Dendritic cell treated with granulocyte-macrophage colony-stimulating factor and Interleukin-4, amounts not matched to agents 40 ng/mL and 50 ng/mL, for 4 days (primary cell): ENCODE results near the gene RPS27L.

Source experiments
- H3K27ac Mint-ChIP-seq: one replicate; pipeline ENCODE4 v1.8.0; 2022; ENCODE audit warnings: mild to moderate bottlenecking, mixed read lengths
- H3K27me3 Mint-ChIP-seq: one replicate; pipeline ENCODE4 v1.8.0; 2022; ENCODE audit warnings: mild to moderate bottlenecking, mixed read lengths
- H3K36me3 Mint-ChIP-seq: one replicate; pipeline ENCODE4 v1.8.0; 2022; ENCODE audit warnings: low read depth, mixed read lengths
- H3K4me1 Mint-ChIP-seq: one replicate; pipeline ENCODE4 v1.8.0; 2022; ENCODE audit warnings: low read depth, mixed read lengths
- H3K4me3 Mint-ChIP-seq: one replicate; pipeline ENCODE4 v1.8.0; 2022; ENCODE audit warnings: mild to moderate bottlenecking, moderate library complexity, mixed read lengths
- H3K9me3 Mint-ChIP-seq: one replicate; pipeline ENCODE4 v1.8.0; 2022; ENCODE audit warnings: mixed read lengths
- intact Hi-C: fragments of 100-400 bp; cut with micrococcal nuclease; formaldehyde crosslinking; loops from one replicate; pipeline ENCODE4 v1.15.0; 2022

Gene RPS27L

GRCh38 chr15:63140936-63141335, 16.3 kb downstream of the RPS27L start:
- intact Hi-C loops, result no loop called here
- Mint-ChIP-seq H3K4me1 (peaks cover 17% of the 10 kb centered on the region), H3K27ac (no peak overlapping the region), H3K36me3 (peaks cover 80% of the 10 kb centered on the region), H3K27me3 (no peaks in the 10 kb centered on the region), H3K9me3 (no peaks in the 10 kb centered on the region), H3K4me3 (no peak overlapping the region)

- intact Hi-C loops, result no loop called here
- no peak overlapping the region for H3K4me3 Mint-ChIP-seq
- no peaks in the 10 kb centered on the region for H3K9me3 Mint-ChIP-seq
- peaks cover 61% of the 10 kb centered on the region for H3K36me3 Mint-ChIP-seq
- peaks cover 38% of the 10 kb centered on the region for H3K4me1 Mint-ChIP-seq
- H3K27ac Mint-ChIP-seq, result peak overlapping the region; percentile 89
- H3K27me3 Mint-ChIP-seq, result no peaks in the 10 kb centered on the region
These were observed 20.5 kb downstream of the RPS27L start for GRCh38 chr15:63136742-63137141.

DNA sequence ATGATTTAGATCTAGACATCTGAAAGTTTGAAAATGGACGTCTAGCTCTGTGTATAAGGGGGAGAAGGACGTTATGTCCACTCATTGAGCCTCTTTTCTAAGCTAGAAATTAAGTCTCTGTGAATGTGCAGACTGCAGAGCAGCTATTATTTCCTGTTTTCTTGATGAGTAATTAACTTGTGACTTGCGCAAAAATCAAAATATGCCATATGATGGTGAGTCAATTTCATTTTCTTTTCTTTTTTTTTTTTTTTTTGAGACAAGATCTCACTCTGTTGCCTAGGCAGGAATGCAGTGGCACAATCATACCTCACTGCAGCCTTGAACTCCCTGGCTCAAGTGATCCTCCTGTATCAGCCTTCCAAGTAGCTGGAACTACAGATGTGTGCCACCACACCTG, 21.5 kb downstream of the RPS27L start:
- intact Hi-C loops, result no loop called here
- Mint-ChIP-seq H3K27me3 (no peaks in the 10 kb centered on the region), H3K9me3 (no peaks in the 10 kb centered on the region), H3K36me3 (peaks cover 63% of the 10 kb centered on the region), H3K27ac (peak overlapping the region; percentile 89), H3K4me3 (peak overlapping the region; percentile 44), H3K4me1 (peaks cover 38% of the 10 kb centered on the region)

GRCh38 chr15:63135281-63135680, 22.0 kb downstream of the RPS27L start:
- peaks cover 38% of the 10 kb centered on the region for H3K4me1 Mint-ChIP-seq
- no peaks in the 10 kb centered on the region for H3K9me3 Mint-ChIP-seq
- H3K27me3 Mint-ChIP-seq, result no peaks in the 10 kb centered on the region
- peak overlapping the region; percentile 44 for H3K4me3 Mint-ChIP-seq
- H3K36me3 Mint-ChIP-seq, result peaks cover 63% of the 10 kb centered on the region
- H3K27ac Mint-ChIP-seq, result peak overlapping the region; percentile 89
- intact Hi-C loops, result no loop called here

- intact Hi-C loops, result no loop called here
- Mint-ChIP-seq H3K9me3 (no peaks in the 10 kb centered on the region), H3K4me3 (no peak overlapping the region), H3K4me1 (peaks cover 38% of the 10 kb centered on the region), H3K36me3 (peaks cover 63% of the 10 kb centered on the region), H3K27ac (peak overlapping the region; percentile 89), H3K27me3 (no peaks in the 10 kb centered on the region)
These were observed 22.9 kb downstream of the RPS27L start for GRCh38 chr15:63134245-63134985.

- Mint-ChIP-seq H3K27ac (peak overlapping the region; percentile 89), H3K9me3 (no peaks in the 10 kb centered on the region), H3K4me3 (no peak overlapping the region), H3K36me3 (peaks cover 68% of the 10 kb centered on the region), H3K27me3 (no peaks in the 10 kb centered on the region), H3K4me1 (peaks cover 38% of the 10 kb centered on the region)
- intact Hi-C loops, result no loop called here
These were observed 23.5 kb downstream of the RPS27L start for GRCh38 chr15:63133786-63134185.

DNA sequence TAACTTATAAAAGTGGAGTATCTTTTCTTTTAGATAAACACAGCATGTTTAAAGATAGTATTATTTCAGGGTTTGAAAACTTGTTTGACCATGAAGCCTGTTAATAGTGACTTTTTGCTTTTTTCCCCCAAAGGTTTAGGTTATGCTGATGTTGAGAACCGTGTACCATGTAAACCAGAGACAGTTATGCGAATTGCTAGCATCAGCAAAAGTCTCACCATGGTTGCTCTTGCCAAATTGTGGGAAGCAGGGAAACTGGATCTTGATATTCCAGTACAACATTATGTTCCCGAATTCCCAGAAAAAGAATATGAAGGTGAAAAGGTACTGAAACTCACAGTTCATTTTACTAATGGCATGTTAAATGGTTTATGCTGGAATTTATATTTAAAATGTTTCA, 30.6 kb downstream of the RPS27L start:
- Mint-ChIP-seq H3K27ac (no peak overlapping the region), H3K36me3 (peaks cover 91% of the 10 kb centered on the region), H3K9me3 (no peaks in the 10 kb centered on the region), H3K4me3 (no peak overlapping the region), H3K4me1 (peaks cover 28% of the 10 kb centered on the region), H3K27me3 (no peaks in the 10 kb centered on the region)
- intact Hi-C loops, result no loop called here

DNA sequence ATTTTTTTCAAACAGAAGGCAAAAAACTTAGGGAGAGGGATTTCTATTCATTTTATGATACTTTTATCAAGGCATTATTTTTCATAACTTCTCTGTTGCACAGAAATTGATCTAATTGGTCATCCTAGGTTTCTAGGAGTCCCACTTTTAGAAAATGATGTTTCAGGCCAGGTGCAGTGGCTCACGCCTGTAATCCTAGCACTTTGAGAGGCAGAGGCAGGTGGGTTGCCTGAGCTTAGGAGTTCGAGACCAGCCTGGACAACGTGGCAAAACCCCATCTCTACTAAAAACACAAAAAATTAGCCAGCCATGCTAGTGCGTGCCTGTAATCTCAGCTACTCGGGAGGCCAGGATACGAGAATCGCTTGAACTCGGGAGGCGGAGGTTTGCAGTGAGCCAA, 32.8 kb downstream of the RPS27L start:
- Mint-ChIP-seq H3K27me3 (no peaks in the 10 kb centered on the region), H3K4me1 (peaks cover 37% of the 10 kb centered on the region), H3K9me3 (peaks cover 16% of the 10 kb centered on the region), H3K36me3 (peaks cover 76% of the 10 kb centered on the region), H3K27ac (no peak overlapping the region), H3K4me3 (no peak overlapping the region)
- intact Hi-C loops, result no loop called here

- peak overlapping the region; percentile 83 for H3K27ac Mint-ChIP-seq
- peaks cover 35% of the 10 kb centered on the region for H3K4me1 Mint-ChIP-seq
- no peaks in the 10 kb centered on the region for H3K27me3 Mint-ChIP-seq
- peaks cover 56% of the 10 kb centered on the region for H3K36me3 Mint-ChIP-seq
- intact Hi-C loops, result loop anchor here (2.0 kb wide), 1 partner anchor 69 kb away; no protein-coding TSS in a partner anchor
- peak overlapping the region; percentile 80 for H3K4me3 Mint-ChIP-seq
- peaks cover 21% of the 10 kb centered on the region for H3K9me3 Mint-ChIP-seq
These were observed 35.0 kb downstream of the RPS27L start for GRCh38 chr15:63122002-63122875.

GRCh38 chr15:63121382-63122001, 35.8 kb downstream of the RPS27L start, which contains the start of gene LACTB:
TSS of gene LACTB (plus strand) at chr15:63121861. CDS start at chr15:63121872, 11 bp downstream.
- Mint-ChIP-seq H3K4me3 (peak within 1 kb of the TSS; percentile 80), H3K4me1 (peaks cover 36% of the 10 kb centered on the region), H3K36me3 (peaks cover 50% of the 10 kb centered on the region), H3K27ac (peak within 1 kb of the TSS; percentile 83), H3K9me3 (peaks cover 21% of the 10 kb centered on the region), H3K27me3 (no peaks in the 10 kb centered on the region)
- intact Hi-C loops, result loop anchor here (1.0 to 2.0 kb wide), 2 partner anchors 36 to 69 kb away; partner anchors contain the start of gene RPS27L

GRCh38 chr15:63118854-63119253, 38.4 kb downstream of the RPS27L start:
- no peak overlapping the region for H3K27ac Mint-ChIP-seq
- H3K27me3 Mint-ChIP-seq, result no peaks in the 10 kb centered on the region
- H3K9me3 Mint-ChIP-seq, result peaks cover 21% of the 10 kb centered on the region
- H3K36me3 Mint-ChIP-seq, result peaks cover 25% of the 10 kb centered on the region
- peaks cover 22% of the 10 kb centered on the region for H3K4me1 Mint-ChIP-seq
- intact Hi-C loops, result no loop called here
- no peak overlapping the region for H3K4me3 Mint-ChIP-seq

DNA sequence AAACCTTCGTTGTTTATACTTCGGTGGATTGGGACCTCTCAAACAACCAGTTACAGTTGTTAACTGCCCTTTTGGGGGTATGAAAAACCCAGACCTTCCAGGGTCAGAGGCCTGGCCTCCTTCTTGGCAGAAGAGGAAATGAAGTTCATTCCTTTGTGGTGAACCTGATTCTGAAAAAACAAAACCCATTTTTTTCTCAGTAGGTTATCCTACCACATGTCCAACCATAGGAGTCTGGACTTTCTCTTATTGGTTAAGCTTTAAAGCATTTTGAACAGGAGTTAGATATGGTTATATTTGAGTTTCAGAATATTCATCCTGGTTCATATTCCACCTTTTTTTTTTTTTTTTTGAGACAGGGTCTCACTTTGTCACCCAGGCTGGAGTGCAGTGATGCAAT, 42.8 kb downstream of the RPS27L start:
- H3K9me3 Mint-ChIP-seq, result peaks cover 5% of the 10 kb centered on the region
- H3K4me1 Mint-ChIP-seq, result peaks cover 14% of the 10 kb centered on the region
- H3K4me3 Mint-ChIP-seq, result no peak overlapping the region
- intact Hi-C loops, result no loop called here
- peaks cover 1% of the 10 kb centered on the region for H3K36me3 Mint-ChIP-seq
- no peak overlapping the region for H3K27ac Mint-ChIP-seq
- no peaks in the 10 kb centered on the region for H3K27me3 Mint-ChIP-seq

- Mint-ChIP-seq H3K27me3 (peaks cover 2% of the 10 kb centered on the region), H3K27ac (no peak overlapping the region), H3K4me3 (no peak overlapping the region), H3K4me1 (peaks cover 14% of the 10 kb centered on the region), H3K9me3 (no peaks in the 10 kb centered on the region), H3K36me3 (no peaks in the 10 kb centered on the region)
- intact Hi-C loops, result no loop called here
These were observed 44.4 kb downstream of the RPS27L start for GRCh38 chr15:63112871-63113270.

GRCh38 chr15:63111481-63111880, 45.8 kb downstream of the RPS27L start:
- peaks cover 9% of the 10 kb centered on the region for H3K4me1 Mint-ChIP-seq
- no peak overlapping the region for H3K4me3 Mint-ChIP-seq
- no peaks in the 10 kb centered on the region for H3K9me3 Mint-ChIP-seq
- H3K36me3 Mint-ChIP-seq, result no peaks in the 10 kb centered on the region
- intact Hi-C loops, result no loop called here
- H3K27ac Mint-ChIP-seq, result no peak overlapping the region
- H3K27me3 Mint-ChIP-seq, result peaks cover 2% of the 10 kb centered on the region
